ENCODE measurements around the gene RYR3. TPM values are rescaled to one million over a fixed set of nuclear protein-coding genes. Genes with fewer than 3 reads are reported as not detected.

Gene RYR3
- total RNA-seq, 1 donor from 2014 or later, result 0.61 TPM

GRCh38 chr15:33780011-33780768 is 469.4 kb downstream of the RYR3 start:
- H3K4me1 ChIP-seq, result no peaks in the 10 kb centered on the region
- H3K27ac ChIP-seq, result no peak overlapping the region
- intact Hi-C loops (cut with DNase I), result no loop called here
- no peaks in the 10 kb centered on the region for H3K27me3 ChIP-seq
- no peak for TF ChIP-seq CTCF (IDR thresholded peaks at IDR 0.05)
- H3K4me3 ChIP-seq, result no peak overlapping the region
- no peaks in the 10 kb centered on the region for H3K36me3 ChIP-seq
- DNase-seq (no peak), ATAC-seq (no peak)
- H3K9me3 ChIP-seq, result no peaks in the 10 kb centered on the region

GRCh38 chr15:33782966-33783365 is 472.2 kb downstream of the RYR3 start:
- DNase-seq (no peak), ATAC-seq (no peak)
- H3K27ac ChIP-seq, result no peak overlapping the region
- no peaks in the 10 kb centered on the region for H3K9me3 ChIP-seq
- no peaks in the 10 kb centered on the region for H3K4me1 ChIP-seq
- intact Hi-C loops (cut with DNase I), result no loop called here
- no peaks in the 10 kb centered on the region for H3K27me3 ChIP-seq
- no peak overlapping the region for H3K4me3 ChIP-seq
- no peaks in the 10 kb centered on the region for H3K36me3 ChIP-seq
- no peak for TF ChIP-seq CTCF (IDR thresholded peaks at IDR 0.05)

- no peaks in the 10 kb centered on the region for H3K4me1 ChIP-seq
- H3K27me3 ChIP-seq, result no peaks in the 10 kb centered on the region
- no peaks in the 10 kb centered on the region for H3K9me3 ChIP-seq
- TF ChIP-seq CTCF (IDR thresholded peaks at IDR 0.05), result no peak
- no peaks in the 10 kb centered on the region for H3K36me3 ChIP-seq
- no peak for DNase-seq
- ATAC-seq, result no peak
- H3K4me3 ChIP-seq, result no peak overlapping the region
- no peak overlapping the region for H3K27ac ChIP-seq
- intact Hi-C loops (cut with DNase I), result no loop called here
Observed at GRCh38 chr15:33785366-33785765, 474.6 kb downstream of the RYR3 start.

- DNase-seq (no peak), ATAC-seq (no peak)
- Histone ChIP-seq H3K4me1 (no peaks in the 10 kb centered on the region), H3K36me3 (no peaks in the 10 kb centered on the region), H3K27me3 (no peaks in the 10 kb centered on the region), H3K27ac (no peak overlapping the region), H3K4me3 (no peak overlapping the region), H3K9me3 (no peaks in the 10 kb centered on the region)
- no peak for TF ChIP-seq CTCF (IDR thresholded peaks at IDR 0.05)
- intact Hi-C loops (cut with DNase I), result no loop called here
Observed at GRCh38 chr15:33788906-33789540, 478.3 kb downstream of the RYR3 start.

- ATAC-seq (no peak), DNase-seq (no peak)
- no peaks in the 10 kb centered on the region for H3K4me1 ChIP-seq
- H3K36me3 ChIP-seq, result no peaks in the 10 kb centered on the region
- H3K4me3 ChIP-seq, result no peak overlapping the region
- no peak overlapping the region for H3K27ac ChIP-seq
- TF ChIP-seq CTCF (IDR thresholded peaks at IDR 0.05), result no peak
- intact Hi-C loops (cut with DNase I), result no loop called here
- H3K9me3 ChIP-seq, result no peaks in the 10 kb centered on the region
- H3K27me3 ChIP-seq, result no peaks in the 10 kb centered on the region
Observed at GRCh38 chr15:33794453-33794852, 483.7 kb downstream of the RYR3 start.

Measured in upper lobe of right lung (tissue), 1 donor.